ENCODE data around the gene HOXA9.

HOXA9 gene

GRCh38 chr7:27156508-27156898 is 8.8 kb downstream of the HOXA9 start, which contains the start of gene HOXA7:
Gene HOXA7 (minus strand): TSS chr7:27156675. CDS start chr7:27156545, 130 bp downstream.
- DNase-seq (ENCODE audit: low read depth): no peak
- H3K4me3 ChIP-seq (ENCODE audit: low read depth, low read length): no peak within 1 kb of the TSS
- TF ChIP-seq, protein P1, sequence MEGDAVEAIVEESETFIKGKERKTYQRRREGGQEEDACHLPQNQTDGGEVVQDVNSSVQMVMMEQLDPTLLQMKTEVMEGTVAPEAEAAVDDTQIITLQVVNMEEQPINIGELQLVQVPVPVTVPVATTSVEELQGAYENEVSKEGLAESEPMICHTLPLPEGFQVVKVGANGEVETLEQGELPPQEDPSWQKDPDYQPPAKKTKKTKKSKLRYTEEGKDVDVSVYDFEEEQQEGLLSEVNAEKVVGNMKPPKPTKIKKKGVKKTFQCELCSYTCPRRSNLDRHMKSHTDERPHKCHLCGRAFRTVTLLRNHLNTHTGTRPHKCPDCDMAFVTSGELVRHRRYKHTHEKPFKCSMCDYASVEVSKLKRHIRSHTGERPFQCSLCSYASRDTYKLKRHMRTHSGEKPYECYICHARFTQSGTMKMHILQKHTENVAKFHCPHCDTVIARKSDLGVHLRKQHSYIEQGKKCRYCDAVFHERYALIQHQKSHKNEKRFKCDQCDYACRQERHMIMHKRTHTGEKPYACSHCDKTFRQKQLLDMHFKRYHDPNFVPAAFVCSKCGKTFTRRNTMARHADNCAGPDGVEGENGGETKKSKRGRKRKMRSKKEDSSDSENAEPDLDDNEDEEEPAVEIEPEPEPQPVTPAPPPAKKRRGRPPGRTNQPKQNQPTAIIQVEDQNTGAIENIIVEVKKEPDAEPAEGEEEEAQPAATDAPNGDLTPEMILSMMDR (IDR thresholded peaks at IDR 0.05; ENCODE audit: low read depth, low read length, missing control alignments): no peak
- in situ Hi-C loops (cut with HindIII; ENCODE audit: low sequenced_read_pairs): loop anchor here (25.0 kb wide), 1 partner anchor 994 kb away; the partner anchor contains the start of gene NFE2L3

DNA sequence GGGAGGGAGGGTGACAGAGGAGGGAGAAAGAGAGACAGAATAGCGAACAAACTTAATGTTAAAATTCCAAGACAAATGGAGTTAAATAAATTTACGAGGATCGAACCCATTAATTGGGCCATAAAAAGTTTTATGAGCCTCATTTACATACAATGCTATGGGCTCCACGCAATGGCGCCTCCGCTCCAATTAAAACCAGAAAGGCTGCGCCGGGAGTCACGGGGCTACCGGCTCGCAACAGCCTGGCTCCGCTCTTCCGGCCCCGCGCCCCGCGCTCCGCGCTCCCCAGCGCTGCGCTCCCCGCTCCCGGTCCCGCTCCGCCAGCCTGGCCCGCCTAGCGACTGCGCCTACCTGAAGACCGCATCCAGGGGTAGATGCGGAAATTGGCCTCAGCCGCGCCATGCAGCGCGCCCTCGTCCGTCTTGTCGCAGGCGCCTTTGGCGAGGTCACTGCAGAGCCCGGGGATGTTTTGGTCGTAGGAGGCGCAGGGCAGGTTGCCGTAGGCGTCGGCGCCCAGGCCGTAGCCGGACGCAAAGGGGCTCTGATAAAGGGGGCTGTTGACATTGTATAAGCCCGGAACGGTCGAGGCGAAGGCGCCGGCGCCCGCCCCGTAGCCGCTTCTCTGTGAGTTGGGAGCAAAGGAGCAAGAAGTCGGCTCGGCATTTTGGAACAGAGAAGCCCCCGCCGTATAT is 9.4 kb downstream of the HOXA9 start:
- H3K4me3 ChIP-seq (ENCODE audit: low read depth, low read length): no peak overlapping the region
- DNase-seq (ENCODE audit: low read depth): no peak
- TF ChIP-seq, protein P1 (IDR thresholded peaks at IDR 0.05; ENCODE audit: low read depth, low read length, missing control alignments): no peak
- in situ Hi-C loops (cut with HindIII; ENCODE audit: low sequenced_read_pairs): loop anchor here (25.0 kb wide), 1 partner anchor 994 kb away; the partner anchor contains the start of gene NFE2L3

DNA sequence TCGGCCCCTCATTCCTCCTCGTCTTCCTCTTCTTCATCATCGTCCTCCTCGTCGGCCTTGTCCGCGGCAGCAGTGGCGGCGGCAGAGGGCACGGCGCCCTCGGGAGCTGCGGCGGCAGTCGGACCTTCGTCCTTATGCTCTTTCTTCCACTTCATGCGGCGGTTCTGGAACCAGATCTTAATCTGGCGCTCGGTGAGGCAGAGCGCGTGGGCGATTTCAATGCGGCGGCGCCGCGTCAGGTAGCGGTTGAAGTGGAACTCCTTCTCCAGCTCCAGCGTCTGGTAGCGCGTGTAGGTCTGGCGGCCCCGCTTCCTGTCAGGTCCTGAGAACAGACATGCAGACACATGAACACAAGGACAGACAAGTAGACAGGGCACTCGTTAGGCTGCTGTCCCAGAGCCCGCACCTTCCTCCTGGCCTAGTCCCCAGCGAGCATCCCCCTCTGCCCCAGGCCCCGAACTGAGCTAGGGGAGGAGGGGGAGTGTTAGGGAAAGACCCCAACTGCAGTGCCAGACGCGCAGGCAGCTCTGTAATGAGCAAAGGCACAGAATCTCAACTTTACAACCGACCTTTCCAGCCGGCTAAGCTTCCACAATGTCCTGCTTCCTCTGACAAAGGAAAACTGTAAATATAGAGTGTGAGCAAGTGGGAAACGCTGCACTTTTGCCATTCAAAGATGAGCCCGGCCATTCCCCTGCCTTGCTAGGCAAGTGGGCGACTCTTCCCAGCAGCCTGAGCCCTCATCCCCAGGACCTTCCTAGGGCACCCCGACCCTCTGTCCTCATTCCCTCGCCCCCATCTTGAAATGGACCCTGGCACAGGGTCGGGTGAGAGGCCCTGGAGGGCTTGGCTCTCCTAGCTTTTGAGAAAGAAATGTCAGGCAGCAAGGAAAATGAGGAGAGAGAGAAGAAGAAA is 10.2 kb downstream of the HOXA9 start:
- in situ Hi-C loops (cut with HindIII; ENCODE audit: low sequenced_read_pairs): loop anchor here (25.0 kb wide), 1 partner anchor 993 kb away; the partner anchor contains the start of gene NFE2L3
- DNase-seq (ENCODE audit: low read depth): no peak
- TF ChIP-seq, protein P1 (IDR thresholded peaks at IDR 0.05; ENCODE audit: low read depth, low read length, missing control alignments): no peak
- H3K4me3 ChIP-seq (ENCODE audit: low read depth, low read length): no peak overlapping the region

GRCh38 chr7:27154369-27154768 is 11.0 kb downstream of the HOXA9 start:
- TF ChIP-seq, protein P1 (IDR thresholded peaks at IDR 0.05; ENCODE audit: low read depth, low read length, missing control alignments): no peak
- no peak overlapping the region for H3K4me3 ChIP-seq (ENCODE audit: low read depth, low read length)
- no peak for DNase-seq (ENCODE audit: low read depth)
- in situ Hi-C loops (cut with HindIII; ENCODE audit: low sequenced_read_pairs): loop anchor here (25.0 kb wide), 1 partner anchor 992 kb away; the partner anchor contains the start of gene NFE2L3

DNA sequence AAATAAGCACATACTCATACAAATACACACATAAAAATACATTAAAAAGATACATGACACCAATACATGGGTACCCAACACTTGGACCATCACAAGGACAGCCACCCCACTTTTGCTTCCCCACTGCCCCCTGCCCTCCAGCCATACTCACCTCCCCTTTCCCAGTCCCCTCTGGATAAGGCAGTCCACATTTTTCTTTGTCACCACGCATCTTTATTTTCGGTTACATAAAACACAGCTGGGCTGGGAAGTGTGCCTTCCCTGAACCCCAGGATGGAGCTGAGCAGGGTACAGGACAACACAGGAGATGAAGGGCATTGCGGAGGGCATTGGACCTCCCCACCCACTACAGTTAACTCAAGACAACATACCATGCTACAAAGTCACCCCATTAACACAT is 11.8 kb downstream of the HOXA9 start:
- no peak for DNase-seq (ENCODE audit: low read depth)
- in situ Hi-C loops (cut with HindIII; ENCODE audit: low sequenced_read_pairs): loop anchor here (25.0 kb wide), 1 partner anchor 991 kb away; the partner anchor contains the start of gene NFE2L3
- TF ChIP-seq, protein P1 (IDR thresholded peaks at IDR 0.05; ENCODE audit: low read depth, low read length, missing control alignments): no peak

GRCh38 chr7:27152816-27153442 is 12.4 kb downstream of the HOXA9 start:
- H3K4me3 ChIP-seq (ENCODE audit: low read depth, low read length): no peak overlapping the region
- no peak for DNase-seq (ENCODE audit: low read depth)
- in situ Hi-C loops (cut with HindIII; ENCODE audit: low sequenced_read_pairs): loop anchor here (25.0 kb wide), 1 partner anchor 991 kb away; the partner anchor contains the start of gene NFE2L3
- TF ChIP-seq, protein P1 (IDR thresholded peaks at IDR 0.05; ENCODE audit: low read depth, low read length, missing control alignments): no peak

More for the DNA sequence above, 11.8 kb downstream of the HOXA9 start:
- no peak overlapping the region for H3K4me3 ChIP-seq (ENCODE audit: low read depth, low read length)
